ENCODE data around the gene RBM25.
A peak's percentile ranks its signal among the peaks of the same experiment; 100 is the strongest.
"Not testable (repeated sequence)": the region's sequence is repeated elsewhere in the genome, so short reads cannot be mapped to it uniquely, and the experiment has no call there.

RBM25 gene

DNA sequence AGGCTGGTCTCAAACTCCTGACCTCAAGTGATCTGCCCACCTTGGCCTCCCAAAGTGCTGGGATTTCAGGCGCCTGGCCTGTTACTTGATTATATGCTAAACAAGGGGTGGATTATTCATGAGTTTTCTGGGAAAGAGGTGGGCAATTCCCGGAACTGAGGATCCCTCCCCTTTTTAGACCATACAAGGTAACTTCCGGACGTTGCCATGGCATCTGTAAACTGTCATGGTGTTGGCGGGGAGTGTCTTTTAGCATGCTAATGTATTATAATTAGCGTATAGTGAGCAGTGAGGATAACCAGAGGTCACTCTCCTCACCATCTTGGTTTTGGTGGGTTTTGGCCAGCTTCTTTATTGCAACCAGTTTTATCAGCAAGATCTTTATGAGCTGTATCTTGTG is 111.5 kb downstream of the RBM25 start:
- not testable (repeated sequence) for DNase-seq (ENCODE audit: low read depth)

DNA sequence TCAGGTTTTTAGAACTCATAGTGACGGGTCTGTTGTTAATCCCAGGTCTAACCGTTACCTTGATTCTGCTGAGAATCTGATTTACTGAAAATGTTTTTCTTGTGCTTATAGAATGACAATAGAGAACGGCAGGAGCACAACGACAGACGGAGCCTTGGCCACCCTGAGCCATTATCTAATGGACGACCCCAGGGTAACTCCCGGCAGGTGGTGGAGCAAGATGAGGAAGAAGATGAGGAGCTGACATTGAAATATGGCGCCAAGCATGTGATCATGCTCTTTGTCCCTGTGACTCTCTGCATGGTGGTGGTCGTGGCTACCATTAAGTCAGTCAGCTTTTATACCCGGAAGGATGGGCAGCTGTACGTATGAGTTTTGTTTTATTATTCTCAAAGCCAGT is 112.4 kb downstream of the RBM25 start:
- DNase-seq (ENCODE audit: low read depth), result no peak

DNA sequence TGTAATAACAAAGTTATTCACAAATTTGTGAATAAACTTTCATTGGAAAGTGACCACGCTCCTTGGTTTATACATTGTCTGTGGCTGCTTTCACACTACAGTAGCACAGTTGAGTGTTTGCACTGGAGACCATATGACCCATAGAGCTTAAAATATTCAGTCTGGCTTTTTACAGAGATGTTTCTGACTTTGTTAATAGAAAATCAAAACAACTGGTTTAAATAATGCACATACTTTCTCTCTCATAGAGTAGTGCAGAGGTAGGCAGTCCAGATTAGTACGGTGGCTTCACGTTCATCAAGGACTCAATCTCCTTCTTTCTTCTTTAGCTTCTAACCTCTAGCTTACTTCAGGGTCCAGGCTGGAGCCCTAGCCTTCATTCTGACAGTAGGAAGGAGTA is 114.2 kb downstream of the RBM25 start:
- no peak for DNase-seq (ENCODE audit: low read depth)

DNA sequence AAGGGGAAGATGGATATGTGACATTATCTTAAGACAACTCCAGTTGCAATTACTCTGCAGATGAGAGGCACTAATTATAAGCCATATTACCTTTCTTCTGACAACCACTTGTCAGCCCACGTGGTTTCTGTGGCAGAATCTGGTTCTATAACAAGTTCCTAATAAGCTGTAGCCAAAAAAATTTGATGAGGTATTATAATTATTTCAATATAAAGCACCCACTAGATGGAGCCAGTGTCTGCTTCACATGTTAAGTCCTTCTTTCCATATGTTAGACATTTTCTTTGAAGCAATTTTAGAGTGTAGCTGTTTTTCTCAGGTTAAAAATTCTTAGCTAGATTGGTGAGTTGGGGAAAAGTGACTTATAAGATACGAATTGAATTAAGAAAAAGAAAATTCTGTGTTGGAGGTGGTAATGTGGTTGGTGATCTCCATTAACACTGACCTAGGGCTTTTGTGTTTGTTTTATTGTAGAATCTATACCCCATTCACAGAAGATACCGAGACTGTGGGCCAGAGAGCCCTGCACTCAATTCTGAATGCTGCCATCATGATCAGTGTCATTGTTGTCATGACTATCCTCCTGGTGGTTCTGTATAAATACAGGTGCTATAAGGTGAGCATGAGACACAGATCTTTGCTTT is 114.9 kb downstream of the RBM25 start:
- DNase-seq (ENCODE audit: low read depth), result peak; percentile 56
